PC-9 (cell line): Measurements from ENCODE around the gene ACADVL. TPM values are rescaled to one million over a fixed set of nuclear protein-coding genes. Genes with fewer than 3 reads are reported as not detected.

Experiments used
- BruUV-seq: library from RNA; stranded (reverse); fragments of 400-500 nt; replicated peaks from 2 replicates; lab custom pipeline; 2021; lab: Mats Ljungman, UMichigan
- CTCF ChIA-PET: fragments of 300-600 bp; sonication (Branson Sonifier 250); formaldehyde crosslinking; loops from one replicate; lab custom pipeline; 2022; ENCODE audit warnings: antibody characterized with exemption; lab: Charles Lee
- POLR2A ChIA-PET: fragments of 300-600 bp; sonication (Branson Sonifier 250); formaldehyde crosslinking; loops from one replicate; lab custom pipeline; 2022; ENCODE audit warnings: antibody characterized with exemption; ENCODE audit not compliant: unreplicated experiment; lab: Charles Lee
- DNase-seq, 2 experiments: peaks; one replicate each; pipeline versions ENCODE4 v3.0.0 to v3.0.0-alpha.2; 2015 to 2022; ENCODE audit warnings: mixed read lengths in 1 of 2
- H2AFZ ChIP-seq: fragments of 200-600 bp; sonication (generic); 2 replicates; pipeline ENCODE4 v1.8.1; 2017; ENCODE audit warnings: antibody characterized with exemption
- H3F3A ChIP-seq: fragments of 200-600 bp; sonication (generic); 2 replicates; pipeline ENCODE4 v1.8.1; 2017; ENCODE audit warnings: antibody characterized with exemption, mild to moderate bottlenecking, low read depth; ENCODE audit not compliant: insufficient read depth
- H3K27ac ChIP-seq: fragments of 200-600 bp; sonication (generic); 2 replicates; pipeline ENCODE4 v1.6.1; 2016; ENCODE audit warnings: mixed run types
- H3K27me3 ChIP-seq: fragments of 200-600 bp; sonication (generic); 2 replicates; pipeline ENCODE4 v1.6.1; 2016; ENCODE audit warnings: low read depth, mixed run types; ENCODE audit not compliant: insufficient read depth
- H3K36me3 ChIP-seq: fragments of 200-600 bp; sonication (generic); 2 replicates; pipeline ENCODE4 v1.6.1; 2016; ENCODE audit warnings: low read depth, mixed run types
- H3K4me1 ChIP-seq: fragments of 200-600 bp; sonication (generic); replicated peaks from 2 replicates; pipeline ENCODE4 v1.6.1; 2016; ENCODE audit warnings: mixed run types; ENCODE audit not compliant: insufficient read depth
- H3K4me2 ChIP-seq: fragments of 200-600 bp; sonication (generic); 2 replicates; pipeline ENCODE4 v1.6.1; 2017; ENCODE audit warnings: mixed run types
- H3K4me3 ChIP-seq: fragments of 200-600 bp; sonication (generic); 2 replicates; pipeline ENCODE4 v1.6.1; 2016; ENCODE audit warnings: mixed run types
- H3K79me2 ChIP-seq: fragments of 200-600 bp; sonication (generic); 2 replicates; pipeline ENCODE4 v1.6.1; 2017; ENCODE audit warnings: low read depth, mixed run types
- H3K9me2 ChIP-seq: fragments of 200-600 bp; sonication (generic); 2 replicates; pipeline ENCODE4 v1.8.1; 2017; ENCODE audit warnings: mild to moderate bottlenecking; ENCODE audit not compliant: insufficient read depth
- H3K9me3 ChIP-seq: fragments of 200-600 bp; sonication (generic); 2 replicates; pipeline ENCODE4 v1.8.1; 2016; ENCODE audit warnings: low read depth; ENCODE audit not compliant: insufficient read depth
- H4K20me1 ChIP-seq: fragments of 200-600 bp; sonication (generic); 2 replicates; pipeline ENCODE4 v1.8.1; 2017; ENCODE audit not compliant: insufficient read depth
- CTCF ChIP-seq: fragments of 200-600 bp; sonication (generic); conservative IDR thresholded peaks from 2 replicates; pipeline ENCODE4 v1.6.1; 2017; ENCODE audit warnings: mixed run types, antibody characterized with exemption, mild to moderate bottlenecking, moderate library complexity
- EZH2 ChIP-seq: fragments of 200-600 bp; sonication (generic); IDR thresholded peaks from 2 replicates; pipeline ENCODE4 v1.8.0; 2017; ENCODE audit warnings: antibody characterized with exemption, low read depth
- intact Hi-C: fragments of 100-400 bp; cut with micrococcal nuclease; formaldehyde crosslinking; loops from one replicate; pipeline ENCODE4 v1.10.0; 2022; ENCODE audit not compliant: unreplicated experiment
- total RNA-seq: library from RNA; stranded (reverse); gene quantifications from 2 replicates; pipeline ENCODE4 v1.2.3, GENCODE V29; 2021

ACADVL gene
- total RNA-seq, 1 experiment from 2014 or later: 604 TPM

- ChIA-PET CTCF (no interaction called here), POLR2A (interaction anchor here (0.6 to 0.7 kb wide), 4 partner anchors 9 to 939 kb away, joined by 3 to 7 read pairs (median 3); no protein-coding TSS in a partner anchor)
- intact Hi-C loops: no loop called here
These were observed 37.2 kb downstream of the ACADVL start for GRCh38 chr17:7256766-7257456.

GRCh38 chr17:7258731-7259554, 39.2 kb downstream of the ACADVL start:
- TF ChIP-seq CTCF (no peak), EZH2 (no peak)
- H3K36me3 ChIP-seq: peaks cover 42% of the 10 kb centered on the region
- no peaks in the 10 kb centered on the region for H3K9me3 ChIP-seq
- H3K79me2 ChIP-seq: peaks cover 72% of the 10 kb centered on the region
- intact Hi-C loops: no loop called here
- ChIA-PET CTCF (interaction anchor here (0.6 kb wide), 1 partner anchor 24 kb away, joined by 5 read pairs; no protein-coding TSS in a partner anchor), POLR2A (interaction anchor here (0.6 to 1.0 kb wide), 2 partner anchors 14 to 23 kb away, joined by 5 to 7 read pairs; partner anchors contain the start of gene SLC2A4)
- BruUV-seq: no TSS peak
- H3K4me1 ChIP-seq: peaks cover 28% of the 10 kb centered on the region
- peak overlapping the region; percentile 37; the same call in 1 of the 2 replicates for H3K4me3 ChIP-seq
- no peaks in the 10 kb centered on the region for H3K9me2 ChIP-seq
- H3K27ac ChIP-seq: peak overlapping the region; percentile 100
- H3K27me3 ChIP-seq: no peaks in the 10 kb centered on the region
- H2AFZ ChIP-seq: no peak overlapping the region
- peak in 1 of 2 experiments; percentile 65 for DNase-seq
- peak overlapping the region; percentile 98 for H3K4me2 ChIP-seq
- peaks cover 87% of the 10 kb centered on the region for H3F3A ChIP-seq
- peaks cover 25% of the 10 kb centered on the region for H4K20me1 ChIP-seq

More at GRCh38 chr17:7256766-7257456, 37.2 kb downstream of the ACADVL start:
- peak overlapping the region; percentile 2; the same call in 1 of the 2 replicates for H3K27ac ChIP-seq
- H3K79me2 ChIP-seq: peaks cover 78% of the 10 kb centered on the region
- H2AFZ ChIP-seq: no peak overlapping the region
- H3K27me3 ChIP-seq: no peaks in the 10 kb centered on the region
- H3K9me3 ChIP-seq: no peaks in the 10 kb centered on the region
- no peak overlapping the region for H3K4me3 ChIP-seq
- no peak for DNase-seq
- no peak overlapping the region for H3K4me2 ChIP-seq
- peaks cover 31% of the 10 kb centered on the region for H3K4me1 ChIP-seq
- H4K20me1 ChIP-seq: peaks cover 25% of the 10 kb centered on the region
- H3K36me3 ChIP-seq: peaks cover 42% of the 10 kb centered on the region
- TF ChIP-seq CTCF (no peak), EZH2 (no peak)
- BruUV-seq: no TSS peak
- no peaks in the 10 kb centered on the region for H3K9me2 ChIP-seq
- H3F3A ChIP-seq: peaks cover 86% of the 10 kb centered on the region

- peaks cover 39% of the 10 kb centered on the region for H3K36me3 ChIP-seq
- CTCF ChIA-PET: no interaction called here
These were observed 39.8 kb downstream of the ACADVL start for GRCh38 chr17:7259555-7259889.

More at GRCh38 chr17:7259555-7259889, 39.8 kb downstream of the ACADVL start:
- peaks cover 87% of the 10 kb centered on the region for H3F3A ChIP-seq
- peaks cover 71% of the 10 kb centered on the region for H3K79me2 ChIP-seq
- H3K9me2 ChIP-seq: no peaks in the 10 kb centered on the region
- no peak for DNase-seq
- BruUV-seq: no TSS peak
- peaks cover 25% of the 10 kb centered on the region for H4K20me1 ChIP-seq
- peak overlapping the region; percentile 37; the same call in 1 of the 2 replicates for H3K4me3 ChIP-seq
- POLR2A ChIA-PET: interaction anchor here (0.6 to 1.0 kb wide), 2 partner anchors 15 to 18 kb away, joined by 4 to 7 read pairs; no protein-coding TSS in a partner anchor
- H2AFZ ChIP-seq: no peak overlapping the region
- H3K4me1 ChIP-seq: peaks cover 31% of the 10 kb centered on the region
- intact Hi-C loops: no loop called here
- peak overlapping the region; percentile 98 for H3K4me2 ChIP-seq
- H3K27ac ChIP-seq: peak overlapping the region; percentile 100
- TF ChIP-seq CTCF: no peak
- no peak for TF ChIP-seq EZH2
- H3K9me3 ChIP-seq: no peaks in the 10 kb centered on the region
- H3K27me3 ChIP-seq: no peaks in the 10 kb centered on the region
